ENCODE measurements around the gene SYMPK. TPM values are rescaled to one million over a fixed set of nuclear protein-coding genes. Genes with fewer than 3 reads are reported as not detected.
A peak's percentile ranks its signal among the peaks of the same experiment; 100 is the strongest.

Gene SYMPK
- total RNA-seq = 77.4 TPM
- 61.5 TPM for polyA plus RNA-seq (ENCODE audit: insufficient read depth, low read depth, low replicate concordance)
- long read RNA-seq, donor 1, full-length matches to known transcripts = 6 of 15 reads
- long read RNA-seq, donor 1, partial matches to known transcripts = 9 of 15 reads
- long read RNA-seq, donor 1, other reads (novel, unspliced or antisense) = 0 of 15 reads
- long read RNA-seq, donor 2, partial matches to known transcripts = 10 of 11 reads
- long read RNA-seq, donor 2, other reads (novel, unspliced or antisense) = 0 of 11 reads
- long read RNA-seq, donor 3, full-length matches to known transcripts = 5 of 23 reads
- long read RNA-seq, donor 3, partial matches to known transcripts = 18 of 23 reads
- long read RNA-seq, donor 3, other reads (novel, unspliced or antisense) = 0 of 23 reads
- long read RNA-seq, donor 4, full-length matches to known transcripts = 3 of 12 reads
- long read RNA-seq, donor 4, partial matches to known transcripts = 9 of 12 reads
- long read RNA-seq, donor 4, other reads (novel, unspliced or antisense) = 0 of 12 reads
- long read RNA-seq, donor 5 = 0 reads
- long read RNA-seq, donor 6, partial matches to known transcripts = 14 of 15 reads
- long read RNA-seq, donor 6, other reads (novel, unspliced or antisense) = 0 of 15 reads
- long read RNA-seq, donor 7, full-length matches to known transcripts = 2 of 27 reads
- long read RNA-seq, donor 7, partial matches to known transcripts = 16 of 27 reads
- long read RNA-seq, donor 7, other reads (novel, unspliced or antisense) = 9 of 27 reads
- long read RNA-seq, donor 8, partial matches to known transcripts = 11 of 12 reads
- long read RNA-seq, donor 8, other reads (novel, unspliced or antisense) = 0 of 12 reads
- long read RNA-seq, donor 9, partial matches to known transcripts = 9 of 10 reads
- long read RNA-seq, donor 9, other reads (novel, unspliced or antisense) = 0 of 10 reads
- long read RNA-seq, donor 10, transcript SYMPK-211 (4 exons, 995 nt) = major isoform, 6 of 19 reads
- long read RNA-seq, donor 10, partial matches to known transcripts = 13 of 19 reads
- long read RNA-seq, donor 10, other reads (novel, unspliced or antisense) = 0 of 19 reads

DNA sequence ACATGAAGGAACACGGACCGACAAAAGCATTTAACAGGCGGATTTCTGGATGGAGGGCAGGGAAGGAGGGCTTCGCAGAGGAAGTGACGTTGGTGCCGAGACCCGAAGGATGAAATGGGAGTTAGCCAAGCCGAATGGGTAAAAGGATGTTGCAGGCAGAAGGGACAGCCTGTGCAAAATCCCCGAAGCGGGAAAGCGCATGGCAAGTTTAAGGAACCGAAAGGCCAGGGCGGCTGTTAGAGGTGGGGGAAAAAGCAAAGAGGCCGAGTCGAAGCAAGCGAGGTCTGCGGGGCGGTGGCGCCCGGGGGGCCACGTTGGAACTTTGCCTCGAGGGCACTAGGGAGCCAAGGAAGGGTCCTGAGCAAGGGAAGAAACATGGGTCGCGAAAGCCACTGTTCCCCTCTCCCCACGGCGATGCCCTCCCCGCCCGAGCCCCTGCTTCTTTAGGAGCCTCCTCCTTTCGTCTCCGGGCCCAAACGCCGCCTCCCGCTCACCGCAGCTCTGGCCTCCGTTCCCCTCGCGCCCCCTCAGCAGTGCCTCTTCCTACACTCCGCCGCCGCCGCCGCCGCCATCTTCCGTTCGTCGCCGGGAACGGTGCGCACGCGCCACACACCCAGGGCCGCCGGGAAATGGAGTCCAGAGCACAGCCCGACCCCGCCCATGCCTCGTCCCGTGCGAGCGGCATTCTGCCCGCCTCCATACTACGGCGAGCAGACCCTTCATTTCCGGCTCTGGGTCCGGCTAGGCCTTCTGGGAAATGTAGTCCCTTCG lies at the start of gene SYMPK:
Gene SYMPK, minus strand, starts transcription at position 584 of the 771 bp plus-strand sequence. CDS start 8,652 bp downstream, outside the sequence.
- intact Hi-C loops (cut with DNase I) = no loop called here
- peak; percentile 70 for FAIRE-seq

DNA sequence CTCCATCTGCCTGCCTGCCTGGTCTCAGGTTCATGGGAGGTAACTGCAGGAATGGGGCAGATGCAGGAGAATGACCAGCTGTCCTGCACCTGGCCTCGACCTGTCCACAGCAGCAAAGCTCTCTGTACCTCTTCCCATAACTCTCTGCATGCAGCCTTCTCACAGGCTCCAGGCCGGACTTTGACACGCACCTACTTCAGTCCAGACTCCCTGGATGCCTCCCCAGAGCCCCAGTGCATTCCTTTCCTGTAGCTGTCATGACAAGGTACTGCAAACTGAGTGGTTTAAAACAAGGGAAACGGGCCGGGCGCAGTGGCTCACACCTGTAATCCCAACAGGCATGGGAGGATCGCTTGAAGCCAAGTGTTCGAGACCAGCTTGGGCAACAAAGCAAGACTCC lies 48.3 kb upstream of the SYMPK start:
- FAIRE-seq = no peak
- DNase-seq = peak in 2 of 5 donors; percentile 28 to 34
- H3K4me3 ChIP-seq (ENCODE audit: low read length in 3 of 3) = no peak overlapping the region
- TF ChIP-seq, protein P1, sequence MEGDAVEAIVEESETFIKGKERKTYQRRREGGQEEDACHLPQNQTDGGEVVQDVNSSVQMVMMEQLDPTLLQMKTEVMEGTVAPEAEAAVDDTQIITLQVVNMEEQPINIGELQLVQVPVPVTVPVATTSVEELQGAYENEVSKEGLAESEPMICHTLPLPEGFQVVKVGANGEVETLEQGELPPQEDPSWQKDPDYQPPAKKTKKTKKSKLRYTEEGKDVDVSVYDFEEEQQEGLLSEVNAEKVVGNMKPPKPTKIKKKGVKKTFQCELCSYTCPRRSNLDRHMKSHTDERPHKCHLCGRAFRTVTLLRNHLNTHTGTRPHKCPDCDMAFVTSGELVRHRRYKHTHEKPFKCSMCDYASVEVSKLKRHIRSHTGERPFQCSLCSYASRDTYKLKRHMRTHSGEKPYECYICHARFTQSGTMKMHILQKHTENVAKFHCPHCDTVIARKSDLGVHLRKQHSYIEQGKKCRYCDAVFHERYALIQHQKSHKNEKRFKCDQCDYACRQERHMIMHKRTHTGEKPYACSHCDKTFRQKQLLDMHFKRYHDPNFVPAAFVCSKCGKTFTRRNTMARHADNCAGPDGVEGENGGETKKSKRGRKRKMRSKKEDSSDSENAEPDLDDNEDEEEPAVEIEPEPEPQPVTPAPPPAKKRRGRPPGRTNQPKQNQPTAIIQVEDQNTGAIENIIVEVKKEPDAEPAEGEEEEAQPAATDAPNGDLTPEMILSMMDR (IDR thresholded peaks at IDR 0.05; ENCODE audit: borderline replicate concordance, extremely low read depth, insufficient read depth) = no peak
- intact Hi-C loops (cut with DNase I) = no loop called here
- no peak overlapping the region for H3K9ac ChIP-seq (ENCODE audit: low read length in 3 of 3)
- H3K27me3 ChIP-seq (ENCODE audit: control insufficient read depth, insufficient read depth, low read length) = no peaks in the 10 kb centered on the region
- H3K9me3 ChIP-seq (ENCODE audit: control insufficient read depth in 2 of 3, insufficient read depth in 1 of 3, low read length in 3 of 3) = no peaks in the 10 kb centered on the region
- peaks cover 0 to 2% (median 0%) of the 10 kb centered on the region in 3 donors for H3K4me1 ChIP-seq (ENCODE audit: control insufficient read depth in 2 of 3, insufficient read depth in 2 of 3, low read depth in 1 of 3, low read length in 3 of 3)
- no peak overlapping the region for H3K27ac ChIP-seq (ENCODE audit: low read depth in 2 of 2, low read length in 2 of 2)
- no peaks in the 10 kb centered on the region for H3K36me3 ChIP-seq (ENCODE audit: control insufficient read depth in 2 of 3, insufficient read depth in 3 of 3, low read length in 3 of 3)

More for the DNA sequence above, at the start of gene SYMPK:
- TF ChIP-seq, protein P1 (IDR thresholded peaks at IDR 0.05; ENCODE audit: borderline replicate concordance, extremely low read depth, insufficient read depth) = no peak
- Histone ChIP-seq H3K9me3 (ENCODE audit: control insufficient read depth in 2 of 3, insufficient read depth in 1 of 3, low read length in 3 of 3) (no peaks in the 10 kb centered on the region), H3K4me3 (ENCODE audit: low read length in 3 of 3) (peak within 1 kb of the TSS; percentile 89 to 100 (median 90)), H3K9ac (ENCODE audit: low read length in 3 of 3) (peak within 1 kb of the TSS; percentile 65 to 99 (median 90)), H3K27ac (ENCODE audit: low read depth in 2 of 2, low read length in 2 of 2) (peak within 1 kb of the TSS; percentile 59 to 90), H3K36me3 (ENCODE audit: control insufficient read depth in 2 of 3, insufficient read depth in 3 of 3, low read length in 3 of 3) (no peaks in the 10 kb centered on the region), H3K27me3 (ENCODE audit: control insufficient read depth, insufficient read depth, low read length) (peaks cover 16% of the 10 kb centered on the region), H3K4me1 (ENCODE audit: control insufficient read depth in 2 of 3, insufficient read depth in 2 of 3, low read depth in 1 of 3, low read length in 3 of 3) (peaks cover 0 to 10% (median 0%) of the 10 kb centered on the region in 3 donors)
- DNase-seq = peak; percentile 99 to 100 (median 99)

DNA sequence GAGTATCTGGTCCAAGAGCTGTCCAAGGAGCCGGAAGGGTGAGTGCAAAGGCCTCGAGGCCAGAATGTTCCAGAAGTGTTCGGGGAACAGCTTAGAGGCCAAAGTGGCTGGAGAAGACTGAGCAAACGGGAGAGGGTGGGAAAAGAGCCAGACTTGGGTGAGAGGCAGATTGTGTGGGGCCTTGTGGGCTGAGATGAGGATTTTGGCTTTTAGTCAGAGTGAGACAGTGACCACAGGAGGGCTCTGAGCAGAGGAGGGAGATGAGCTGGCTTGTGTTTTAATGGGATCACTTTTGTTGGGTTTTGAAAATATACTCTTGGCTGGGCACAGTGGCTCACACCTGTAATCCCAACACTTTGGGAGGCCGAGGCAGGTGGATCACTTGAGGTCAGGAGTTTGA lies 46.0 kb upstream of the SYMPK start:
- Histone ChIP-seq H3K4me3 (ENCODE audit: low read length in 3 of 3) (no peak overlapping the region), H3K4me1 (ENCODE audit: control insufficient read depth in 2 of 3, insufficient read depth in 2 of 3, low read depth in 1 of 3, low read length in 3 of 3) (peaks cover 0 to 2% (median 0%) of the 10 kb centered on the region in 3 donors), H3K9me3 (ENCODE audit: control insufficient read depth in 2 of 3, insufficient read depth in 1 of 3, low read length in 3 of 3) (no peaks in the 10 kb centered on the region), H3K36me3 (ENCODE audit: control insufficient read depth in 2 of 3, insufficient read depth in 3 of 3, low read length in 3 of 3) (no peaks in the 10 kb centered on the region), H3K9ac (ENCODE audit: low read length in 3 of 3) (no peak overlapping the region), H3K27ac (ENCODE audit: low read depth in 2 of 2, low read length in 2 of 2) (no peak overlapping the region), H3K27me3 (ENCODE audit: control insufficient read depth, insufficient read depth, low read length) (no peaks in the 10 kb centered on the region)
- DNase-seq (no peak), FAIRE-seq (no peak)
- TF ChIP-seq, protein P1 (IDR thresholded peaks at IDR 0.05; ENCODE audit: borderline replicate concordance, extremely low read depth, insufficient read depth) = no peak
- intact Hi-C loops (cut with DNase I) = no loop called here
